Large intestine (tissue), 3 donors: ENCODE data around the gene CRAT. TPM values are rescaled to one million over a fixed set of nuclear protein-coding genes. Genes with fewer than 3 reads are reported as not detected.

Source experiments
- DNase-seq, 2 donors: peaks; one replicate each; pipeline versions ENCODE4 v3.0.0 to v3.0.0-alpha.2; 2013
- H3K27ac ChIP-seq: one replicate; pipeline ENCODE4 v1.5.1; 2013; ENCODE audit warnings: low read length
- H3K27me3 ChIP-seq: 2 replicates; pipeline ENCODE4 v1.6.1; 2013; ENCODE audit warnings: low read length; ENCODE audit not compliant: control insufficient read depth, insufficient read depth
- H3K36me3 ChIP-seq: 2 replicates; pipeline ENCODE4 v1.6.1; 2013; ENCODE audit warnings: low read length; ENCODE audit not compliant: control insufficient read depth, insufficient read depth
- H3K4me1 ChIP-seq: one replicate; pipeline ENCODE4 v1.6.1; 2013; ENCODE audit warnings: low read length; ENCODE audit not compliant: control insufficient read depth, insufficient read depth
- H3K4me3 ChIP-seq: one replicate; pipeline ENCODE4 v1.5.1; 2013; ENCODE audit warnings: low read length
- H3K9me3 ChIP-seq: one replicate; pipeline ENCODE4 v1.6.1; 2013; ENCODE audit warnings: mild to moderate bottlenecking, low read depth, low read length, moderate library complexity; ENCODE audit not compliant: control insufficient read depth
- WGBS: methylation state at CpG from one replicate; pipeline ENCODE4 v1.1.5; 2013; ENCODE audit warnings: low lambda C conversion rate; ENCODE audit not compliant: insufficient coverage; 5-methylcytosine and 5-hydroxymethylcytosine counted together
- polyA plus RNA-seq: library from polyadenylated mRNA; unstranded; fragments of 120-200 nt; gene quantifications from one replicate; pipeline ENCODE4 v1.2.1, GENCODE V29; 2013

The CRAT gene
- polyA plus RNA-seq, 1 donor, result 84.3 TPM

- H3K27ac ChIP-seq, result peak overlapping the region; percentile 72
- peaks cover 23% of the 10 kb centered on the region for H3K4me1 ChIP-seq
- H3K27me3 ChIP-seq, result no peaks in the 10 kb centered on the region
- H3K4me3 ChIP-seq, result peak overlapping the region; percentile 69
- H3K9me3 ChIP-seq, result no peaks in the 10 kb centered on the region
- peaks cover 20% of the 10 kb centered on the region for H3K36me3 ChIP-seq
- no peak for DNase-seq
- WGBS, result no CpG with 5 or more reads among the region's 64 CpGs
Observed at GRCh38 chr9:129109952-129110739, 447 bp downstream of the CRAT start.

DNA sequence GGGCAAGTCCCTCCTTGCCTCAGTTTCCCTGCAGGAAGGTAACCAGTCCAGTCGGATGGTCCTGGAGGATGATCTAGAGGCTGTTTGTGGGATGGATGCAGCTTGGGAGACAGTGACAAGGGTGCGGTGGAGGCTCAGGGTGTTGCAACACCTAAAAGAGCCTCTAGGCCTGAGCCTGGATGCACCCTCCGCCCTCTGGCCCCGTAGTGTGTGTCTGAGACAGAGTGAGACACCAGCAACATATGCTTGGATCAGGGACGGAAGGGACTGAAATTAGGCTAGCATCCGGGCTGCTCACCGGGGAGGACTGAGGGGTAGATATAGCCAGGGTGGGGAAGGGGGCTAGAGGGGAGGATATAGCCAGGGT lies 1.1 kb downstream of the CRAT start:
- peaks cover 20% of the 10 kb centered on the region for H3K36me3 ChIP-seq
- no peak overlapping the region for H3K27ac ChIP-seq
- H3K4me3 ChIP-seq, result peak overlapping the region; percentile 69
- peaks cover 23% of the 10 kb centered on the region for H3K4me1 ChIP-seq
- no peaks in the 10 kb centered on the region for H3K27me3 ChIP-seq
- no peak for DNase-seq
- no CpG with 5 or more reads among the region's 7 CpGs for WGBS
- H3K9me3 ChIP-seq, result no peaks in the 10 kb centered on the region

- H3K27me3 ChIP-seq, result no peaks in the 10 kb centered on the region
- DNase-seq, result no peak
- no peak overlapping the region for H3K27ac ChIP-seq
- H3K4me1 ChIP-seq, result peaks cover 23% of the 10 kb centered on the region
- WGBS, result no CpG with 5 or more reads among the region's 10 CpGs
- no peak overlapping the region for H3K4me3 ChIP-seq
- H3K9me3 ChIP-seq, result no peaks in the 10 kb centered on the region
- peaks cover 20% of the 10 kb centered on the region for H3K36me3 ChIP-seq
Observed at GRCh38 chr9:129108805-129109536, 1.6 kb downstream of the CRAT start.

DNA sequence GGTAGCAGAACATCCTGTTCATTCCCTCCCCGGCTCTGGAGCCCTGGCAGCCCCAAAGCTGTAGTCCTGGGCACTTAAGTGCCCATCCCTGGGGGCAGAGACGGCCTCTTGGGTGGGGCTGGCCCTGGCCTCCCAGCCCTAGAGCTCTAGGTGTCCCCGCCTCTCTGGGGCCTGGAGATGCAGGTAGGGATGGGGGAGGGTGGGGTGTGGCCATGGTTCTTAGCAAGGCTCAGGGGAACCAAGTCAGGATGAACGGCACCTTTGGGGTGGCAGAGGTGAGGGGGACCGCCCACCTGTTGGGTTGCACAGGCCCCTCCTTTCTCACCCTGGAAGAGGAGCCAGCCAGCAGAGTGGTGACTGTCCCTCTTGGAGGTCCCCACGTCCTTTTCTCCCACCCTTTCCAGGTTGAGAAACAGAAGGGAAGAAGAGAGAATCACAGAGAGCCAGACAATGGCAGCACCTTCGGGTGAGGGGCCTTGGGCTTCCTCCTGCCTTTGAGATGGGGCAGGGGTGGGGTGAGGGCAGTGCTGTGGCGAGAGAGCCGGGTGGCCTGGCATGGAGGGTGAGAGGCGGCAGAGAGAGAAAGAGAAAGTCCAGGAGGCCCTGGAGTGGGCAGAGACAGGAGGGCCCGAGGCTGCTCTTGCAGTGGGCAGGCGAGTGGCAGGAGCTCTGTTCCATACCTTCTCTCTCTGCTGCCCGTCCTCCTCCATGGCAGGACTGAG lies 2.3 kb downstream of the CRAT start:
- Histone ChIP-seq H3K27ac (no peak overlapping the region), H3K9me3 (no peaks in the 10 kb centered on the region), H3K4me1 (peaks cover 23% of the 10 kb centered on the region), H3K4me3 (no peak overlapping the region), H3K36me3 (peaks cover 23% of the 10 kb centered on the region), H3K27me3 (no peaks in the 10 kb centered on the region)
- WGBS, result no CpG with 5 or more reads among the region's 13 CpGs
- no peak for DNase-seq

DNA sequence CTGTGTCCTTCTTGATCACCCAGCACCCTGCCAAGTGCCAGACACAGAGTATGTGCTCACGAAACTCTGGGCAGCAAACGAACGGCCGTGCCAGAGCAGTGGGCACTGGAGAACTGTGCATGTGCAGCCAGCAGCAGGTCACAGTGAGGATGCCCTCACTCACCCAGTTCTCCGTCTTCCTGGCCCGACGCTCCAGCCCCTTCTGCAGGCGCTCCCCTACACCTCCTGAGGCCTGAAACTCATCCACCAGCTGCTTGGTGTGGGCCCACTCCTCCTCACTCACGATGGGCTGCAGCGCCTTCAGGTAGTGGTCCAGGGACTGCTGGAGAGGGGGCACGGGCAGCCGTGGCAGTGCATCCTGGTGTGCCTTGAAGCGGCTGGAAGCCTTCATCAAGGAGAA lies 2.9 kb downstream of the CRAT start:
- no peak overlapping the region for H3K27ac ChIP-seq
- peaks cover 25% of the 10 kb centered on the region for H3K36me3 ChIP-seq
- no CpG with 5 or more reads among the region's 13 CpGs for WGBS
- no peak for DNase-seq
- H3K4me3 ChIP-seq, result no peak overlapping the region
- peaks cover 23% of the 10 kb centered on the region for H3K4me1 ChIP-seq
- no peaks in the 10 kb centered on the region for H3K27me3 ChIP-seq
- H3K9me3 ChIP-seq, result no peaks in the 10 kb centered on the region

- H3K27me3 ChIP-seq, result no peaks in the 10 kb centered on the region
- H3K36me3 ChIP-seq, result peaks cover 29% of the 10 kb centered on the region
- H3K9me3 ChIP-seq, result no peaks in the 10 kb centered on the region
- no peak for DNase-seq
- H3K4me1 ChIP-seq, result peaks cover 17% of the 10 kb centered on the region
- WGBS, result no CpG with 5 or more reads among the region's 17 CpGs
- no peak overlapping the region for H3K27ac ChIP-seq
- no peak overlapping the region for H3K4me3 ChIP-seq
Observed at GRCh38 chr9:129105857-129106694, 4.5 kb downstream of the CRAT start.

DNA sequence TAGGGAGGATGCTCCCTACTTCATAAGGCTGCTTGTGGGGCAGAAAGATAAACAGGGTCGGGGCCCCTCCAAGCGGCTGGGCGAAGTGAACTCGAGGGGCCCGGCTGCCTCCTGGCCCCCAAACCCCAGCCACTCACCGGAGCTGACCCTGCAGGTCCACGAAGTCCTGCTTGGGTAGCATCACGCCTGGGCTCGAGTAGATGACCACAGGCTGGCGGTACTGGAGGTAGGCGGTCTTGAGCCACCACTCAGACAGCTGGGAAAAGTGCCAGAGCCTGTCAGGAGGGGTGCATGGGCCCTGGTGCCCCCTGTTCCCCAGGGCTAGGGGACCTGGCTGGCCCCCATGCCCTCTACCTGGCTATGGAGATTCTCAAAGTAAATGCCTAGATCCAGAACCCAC lies 6.5 kb downstream of the CRAT start:
- Histone ChIP-seq H3K27ac (no peak overlapping the region), H3K4me3 (no peak overlapping the region), H3K9me3 (no peaks in the 10 kb centered on the region), H3K27me3 (no peaks in the 10 kb centered on the region), H3K36me3 (peaks cover 37% of the 10 kb centered on the region), H3K4me1 (peaks cover 11% of the 10 kb centered on the region)
- no peak for DNase-seq
- WGBS, result no CpG with 5 or more reads among the region's 11 CpGs

- WGBS, result 57% methylated on average over 1 of the region's 4 CpGs
- Histone ChIP-seq H3K27ac (no peak overlapping the region), H3K4me3 (no peak overlapping the region), H3K36me3 (peaks cover 36% of the 10 kb centered on the region), H3K9me3 (no peaks in the 10 kb centered on the region), H3K4me1 (peaks cover 8% of the 10 kb centered on the region), H3K27me3 (no peaks in the 10 kb centered on the region)
- DNase-seq, result no peak
Observed at GRCh38 chr9:129103595-129103965, 7.0 kb downstream of the CRAT start.

- H3K27ac ChIP-seq, result no peak overlapping the region
- H3K4me3 ChIP-seq, result no peak overlapping the region
- H3K27me3 ChIP-seq, result no peaks in the 10 kb centered on the region
- H3K4me1 ChIP-seq, result peaks cover 6% of the 10 kb centered on the region
- peaks cover 40% of the 10 kb centered on the region for H3K36me3 ChIP-seq
- no peak for DNase-seq
- no peaks in the 10 kb centered on the region for H3K9me3 ChIP-seq
- WGBS, result no CpG with 5 or more reads among the region's 14 CpGs
Observed at GRCh38 chr9:129102791-129103594, 7.6 kb downstream of the CRAT start.
